Measurements from ENCODE around the gene CDK5RAP3. TPM values are rescaled to one million over a fixed set of nuclear protein-coding genes. Genes with fewer than 3 reads are reported as not detected.

Gene CDK5RAP3
- total RNA-seq, 2 experiments from 2014 or later: 170 to 175 TPM

DNA sequence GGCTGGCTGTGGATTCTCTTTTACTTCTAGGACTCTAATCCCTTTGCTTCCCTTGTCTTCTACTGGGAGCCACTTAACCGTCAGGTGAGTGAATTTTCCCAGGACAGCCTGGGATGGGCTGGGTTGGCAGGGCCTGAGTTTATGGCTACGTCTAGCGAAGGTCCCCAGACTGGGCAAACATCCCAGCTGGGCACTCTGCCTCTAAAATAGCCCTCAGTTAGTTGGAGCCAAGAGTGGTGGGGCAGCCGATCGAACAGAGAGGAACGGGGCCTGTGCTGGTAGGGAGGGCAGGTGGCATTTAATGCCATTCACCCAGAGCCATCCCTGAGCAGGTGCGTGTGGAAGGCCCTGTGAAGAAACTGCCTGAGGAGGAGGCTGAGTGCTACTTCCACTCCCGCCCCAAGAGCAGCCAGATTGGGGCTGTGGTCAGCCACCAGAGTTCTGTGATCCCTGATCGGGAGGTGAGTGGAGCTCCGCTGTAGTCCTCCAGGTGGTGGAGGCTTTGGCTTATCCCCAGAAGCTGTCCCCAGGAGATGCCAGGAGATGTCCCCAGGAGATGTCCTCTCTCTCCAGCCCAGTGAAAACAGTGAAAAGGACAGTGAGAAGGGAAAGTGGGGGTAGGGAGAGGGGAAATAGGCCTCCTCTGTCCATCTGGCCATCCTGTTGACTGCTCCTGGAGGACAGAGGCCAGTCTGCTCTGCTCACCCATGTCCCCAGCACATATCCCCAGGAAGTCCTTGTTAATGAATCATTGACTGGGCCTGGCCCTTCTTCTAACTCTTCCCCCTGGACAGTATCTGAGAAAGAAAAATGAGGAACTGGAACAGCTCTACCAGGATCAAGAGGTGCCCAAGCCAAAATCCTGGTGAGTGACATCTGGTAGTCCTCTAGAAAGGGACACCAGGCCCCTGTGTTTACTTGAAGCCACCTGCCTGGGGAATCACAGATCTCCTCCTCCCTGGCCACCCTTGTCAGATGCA, 25.1 kb upstream of the CDK5RAP3 start:
- CTCF ChIA-PET: interaction anchor here (0.6 to 6.7 kb wide), 10 partner anchors 7 to 1731 kb away, joined by 3 to 104 read pairs (median 8); partner anchors contain the start of gene CDK5RAP3
- POLR2A ChIA-PET: interaction anchor here (0.7 to 1.4 kb wide), 2 partner anchors 50 to 296 kb away, joined by 3 to 4 read pairs; partner anchors contain the start of genes KPNB1 and SP2

DNA sequence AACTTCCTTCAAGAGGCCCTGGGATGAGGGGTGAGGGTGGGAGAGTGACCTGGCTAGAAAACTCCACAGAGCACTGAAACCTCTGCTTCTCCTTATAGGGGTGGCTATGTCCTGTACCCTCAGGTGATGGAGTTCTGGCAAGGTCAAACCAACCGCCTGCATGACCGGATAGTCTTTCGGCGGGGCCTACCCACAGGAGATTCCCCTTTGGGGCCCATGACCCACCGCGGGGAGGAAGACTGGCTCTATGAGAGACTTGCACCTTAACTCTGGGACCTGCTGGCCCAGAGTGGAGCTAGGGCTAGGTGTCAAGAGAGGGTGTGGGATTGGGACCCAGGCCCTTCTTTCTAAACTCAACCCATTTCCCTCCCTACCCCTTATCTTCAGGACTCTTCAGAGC, 24.4 kb upstream of the CDK5RAP3 start:
- ChIA-PET POLR2A (interaction anchor here (0.7 to 1.4 kb wide), 2 partner anchors 24 to 51 kb away, joined by 3 to 6 read pairs; partner anchors contain the start of gene CDK5RAP3), CTCF (interaction anchor here (0.6 to 6.7 kb wide), 15 partner anchors 8 to 1731 kb away, joined by 3 to 104 read pairs (median 4); partner anchors contain the start of genes CDK5RAP3 and PRR15L)

DNA sequence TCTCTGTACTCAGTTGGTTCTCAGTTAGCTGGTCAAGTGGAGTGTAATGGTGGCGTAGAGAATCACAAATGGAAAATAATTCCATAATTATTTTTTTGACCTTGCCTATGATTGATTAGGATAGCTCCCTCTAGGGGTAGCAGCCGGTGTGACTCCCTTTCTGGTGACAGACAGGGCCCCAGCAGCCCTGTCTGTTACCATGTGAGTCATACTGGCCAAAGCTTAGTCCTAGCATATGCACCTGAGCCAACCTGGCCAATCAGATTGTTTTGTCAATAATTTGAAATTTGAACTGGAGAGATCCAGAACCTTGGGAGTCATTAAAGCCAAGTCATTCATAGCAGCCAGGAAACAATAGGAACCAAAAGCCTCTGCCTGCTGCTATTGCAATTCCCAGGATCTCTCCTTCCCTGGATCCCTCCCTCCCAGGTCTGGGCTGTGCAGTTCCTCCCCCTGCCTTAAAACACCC, 23.9 kb upstream of the CDK5RAP3 start:
- POLR2A ChIA-PET: interaction anchor here (0.7 to 1.4 kb wide), 2 partner anchors 24 to 51 kb away, joined by 3 to 6 read pairs; partner anchors contain the start of gene CDK5RAP3
- CTCF ChIA-PET: interaction anchor here (0.6 to 6.7 kb wide), 15 partner anchors 8 to 1730 kb away, joined by 3 to 104 read pairs (median 4); partner anchors contain the start of genes CDK5RAP3 and PRR15L

DNA sequence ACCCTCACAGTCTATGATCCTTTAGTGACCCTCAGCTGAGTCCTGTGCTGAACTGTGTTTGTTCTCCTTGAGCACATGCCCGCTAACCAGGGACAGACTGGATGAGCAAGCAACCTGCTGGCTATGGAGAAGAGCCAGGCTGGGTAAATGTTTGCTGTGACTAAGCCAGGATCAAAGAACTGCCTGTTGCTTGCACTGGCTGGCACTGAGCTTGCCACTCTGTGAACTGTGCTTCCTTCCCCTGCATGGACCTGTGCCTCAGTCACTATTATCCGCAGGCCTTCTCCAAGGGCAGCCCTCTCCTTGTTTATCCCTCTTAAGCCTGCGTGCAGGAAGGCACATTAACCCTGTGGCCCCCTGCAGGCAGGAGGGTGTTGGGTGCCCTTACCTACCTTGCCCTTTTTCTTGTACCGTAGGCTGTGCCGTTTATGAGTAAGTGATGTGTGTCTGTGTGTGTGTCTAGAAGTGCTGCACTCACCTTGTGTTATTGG, 22.2 kb upstream of the CDK5RAP3 start:
- POLR2A ChIA-PET: no interaction called here
- CTCF ChIA-PET: interaction anchor here (0.6 to 6.7 kb wide), 13 partner anchors 9 to 134 kb away, joined by 3 to 104 read pairs (median 5); partner anchors contain the start of genes CDK5RAP3, PRR15L, SCRN2 and SP2

DNA sequence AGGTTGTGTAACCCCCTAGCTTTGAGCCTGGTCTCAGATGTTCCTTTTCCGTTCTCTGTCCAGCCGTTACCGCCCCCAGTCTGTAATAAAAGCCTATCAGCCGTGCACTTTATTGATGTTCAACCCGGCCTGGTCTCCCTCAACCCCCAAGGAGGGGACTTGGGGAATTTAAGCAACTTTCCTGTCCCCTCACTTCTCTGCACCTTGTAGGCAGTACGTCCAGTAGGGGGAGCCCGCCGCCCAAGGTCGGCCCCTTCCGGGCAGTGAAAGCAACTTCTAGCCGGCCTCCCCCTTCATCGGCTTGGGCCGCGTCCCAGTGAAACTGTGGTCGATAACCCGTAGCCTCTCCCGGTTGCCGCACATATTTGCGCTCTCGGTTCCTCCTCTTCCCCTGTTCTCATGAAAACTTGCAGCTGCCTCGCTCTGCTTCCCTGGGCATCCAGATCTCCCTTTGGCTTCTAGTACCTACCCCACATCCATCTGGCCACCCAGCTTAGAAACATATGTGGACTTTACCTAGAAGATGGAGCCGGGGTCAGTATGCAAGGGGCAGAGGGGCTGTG, 21.6 kb upstream of the CDK5RAP3 start:
- ChIA-PET CTCF (interaction anchor here (0.6 to 6.7 kb wide), 16 partner anchors 8 to 134 kb away, joined by 3 to 104 read pairs (median 4); partner anchors contain the start of genes CDK5RAP3, PRR15L, SCRN2 and SP2), POLR2A (interaction anchor here (1.2 kb wide), 1 partner anchor 21 kb away, joined by 4 read pairs; the partner anchor contains the start of gene CDK5RAP3)

DNA sequence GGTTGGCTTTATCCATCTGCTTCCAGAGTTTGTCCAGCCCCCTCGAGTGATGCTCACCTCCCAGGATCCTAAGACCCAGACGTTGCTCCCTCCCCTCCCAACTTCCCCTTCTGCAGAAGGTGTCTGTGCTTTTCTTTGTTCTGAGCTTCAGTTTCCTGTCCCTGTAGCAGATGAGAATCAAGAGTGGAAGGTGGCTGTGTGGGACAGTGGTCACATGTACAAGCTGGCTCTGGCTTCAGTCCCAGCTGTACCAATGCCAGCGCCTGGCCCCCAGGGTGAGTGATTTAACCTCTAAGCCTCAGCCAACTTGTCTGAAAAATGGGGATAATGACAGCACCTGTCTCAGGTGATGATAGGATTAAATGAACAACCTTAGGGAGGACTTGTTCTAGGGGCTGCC, 21.0 kb upstream of the CDK5RAP3 start:
- ChIA-PET CTCF (interaction anchor here (0.8 to 6.7 kb wide), 12 partner anchors 7 to 109 kb away, joined by 3 to 104 read pairs (median 6); partner anchors contain the start of genes CDK5RAP3, PNPO, PRR15L and SCRN2), POLR2A (interaction anchor here (0.6 to 1.2 kb wide), 2 partner anchors 10 to 21 kb away, joined by 3 to 4 read pairs; partner anchors contain the start of gene CDK5RAP3)

DNA sequence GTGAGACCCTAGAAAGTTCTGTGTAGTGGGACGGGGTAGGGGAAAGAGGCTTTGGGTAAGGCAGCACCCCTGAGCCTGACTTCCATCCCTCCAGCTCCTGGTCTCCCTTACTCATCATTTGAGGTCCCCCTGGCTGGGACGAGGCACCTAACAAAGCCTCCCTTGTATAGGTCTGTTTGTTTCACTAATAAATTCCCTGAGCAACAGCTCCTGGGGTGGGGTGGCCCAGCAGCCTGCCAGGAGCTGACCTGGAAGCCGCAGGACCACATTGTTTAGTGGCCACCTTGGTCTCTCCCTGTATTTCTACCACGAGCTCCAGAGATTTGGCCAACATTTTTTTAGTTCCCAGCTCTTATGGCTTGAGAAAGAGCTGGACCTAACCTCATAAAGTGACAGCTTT, 20.5 kb upstream of the CDK5RAP3 start:
- ChIA-PET POLR2A (interaction anchor here (0.6 to 1.2 kb wide), 2 partner anchors 11 to 20 kb away, joined by 3 to 4 read pairs; partner anchors contain the start of gene CDK5RAP3), CTCF (interaction anchor here (0.8 to 6.7 kb wide), 9 partner anchors 9 to 109 kb away, joined by 3 to 104 read pairs (median 5); partner anchors contain the start of genes CDK5RAP3, PNPO, SCRN2 and SP2)

DNA sequence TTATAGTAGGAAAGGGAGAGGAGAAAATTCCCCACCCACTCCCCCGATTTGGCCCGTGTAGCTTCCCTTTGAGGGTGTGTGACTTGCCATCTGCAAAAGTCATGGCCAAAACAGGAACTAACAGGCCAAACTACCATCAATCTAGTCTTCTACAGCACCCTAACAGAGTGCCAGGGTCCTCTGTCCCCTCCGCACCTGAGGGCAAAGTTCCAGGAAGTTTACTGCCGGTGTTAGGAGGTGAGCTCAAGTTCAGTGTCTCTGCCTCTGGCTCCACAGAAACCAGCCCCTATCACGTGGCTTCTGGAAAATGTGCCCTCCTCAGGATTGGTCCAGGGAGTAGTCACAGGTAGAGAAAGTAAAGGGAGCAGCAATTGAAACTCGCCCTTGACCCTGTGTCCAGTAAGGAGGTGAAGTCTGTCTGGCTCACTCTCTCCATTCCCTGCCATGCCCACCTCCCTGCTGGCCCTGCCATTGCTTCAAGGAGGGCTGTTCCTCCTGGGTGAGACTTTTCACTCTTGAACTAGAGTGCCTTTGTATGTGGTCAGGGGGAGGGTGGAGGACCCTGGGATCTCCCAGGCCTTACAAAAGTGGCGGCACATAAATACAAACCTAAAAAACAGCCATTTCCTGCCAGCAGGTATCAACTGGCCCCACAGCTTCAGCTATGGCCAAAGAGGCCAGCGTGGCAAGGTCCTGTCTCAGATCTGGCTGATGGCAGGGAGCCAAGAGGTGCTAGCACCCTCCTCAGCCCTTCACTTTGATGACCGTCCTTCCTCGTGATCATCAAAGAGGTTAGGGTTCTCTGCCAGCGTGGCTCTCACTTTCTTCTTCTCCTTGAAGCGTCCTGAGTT, 18.5 kb upstream of the CDK5RAP3 start:
- ChIA-PET POLR2A (no interaction called here), CTCF (interaction anchor here (0.8 to 6.7 kb wide), 5 partner anchors 17 to 111 kb away, joined by 3 to 104 read pairs (median 4); partner anchors contain the start of genes CDK5RAP3 and SCRN2)

DNA sequence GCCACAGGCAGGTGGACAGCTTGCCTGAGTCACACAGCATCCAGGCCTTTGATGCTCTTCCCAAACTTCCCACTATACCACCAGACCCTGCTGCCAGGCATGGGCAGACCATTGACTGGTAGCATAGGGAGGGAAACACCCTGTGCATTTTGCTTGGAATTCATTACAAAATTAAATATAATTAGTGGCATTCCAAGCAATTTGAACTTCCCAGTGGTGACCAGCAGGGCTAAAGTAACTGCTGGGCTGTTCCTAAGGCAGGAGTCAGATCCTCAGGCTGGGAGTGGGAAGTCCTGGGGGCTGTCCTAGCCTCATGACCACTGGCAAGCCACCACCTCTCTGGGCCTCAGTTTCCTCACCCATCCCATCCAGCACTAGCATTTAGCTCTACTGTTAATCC, 17.0 kb upstream of the CDK5RAP3 start:
- ChIA-PET CTCF (interaction anchor here (2.8 kb wide), 1 partner anchor 9 kb away, joined by 10 read pairs; no protein-coding TSS in a partner anchor), POLR2A (no interaction called here)

DNA sequence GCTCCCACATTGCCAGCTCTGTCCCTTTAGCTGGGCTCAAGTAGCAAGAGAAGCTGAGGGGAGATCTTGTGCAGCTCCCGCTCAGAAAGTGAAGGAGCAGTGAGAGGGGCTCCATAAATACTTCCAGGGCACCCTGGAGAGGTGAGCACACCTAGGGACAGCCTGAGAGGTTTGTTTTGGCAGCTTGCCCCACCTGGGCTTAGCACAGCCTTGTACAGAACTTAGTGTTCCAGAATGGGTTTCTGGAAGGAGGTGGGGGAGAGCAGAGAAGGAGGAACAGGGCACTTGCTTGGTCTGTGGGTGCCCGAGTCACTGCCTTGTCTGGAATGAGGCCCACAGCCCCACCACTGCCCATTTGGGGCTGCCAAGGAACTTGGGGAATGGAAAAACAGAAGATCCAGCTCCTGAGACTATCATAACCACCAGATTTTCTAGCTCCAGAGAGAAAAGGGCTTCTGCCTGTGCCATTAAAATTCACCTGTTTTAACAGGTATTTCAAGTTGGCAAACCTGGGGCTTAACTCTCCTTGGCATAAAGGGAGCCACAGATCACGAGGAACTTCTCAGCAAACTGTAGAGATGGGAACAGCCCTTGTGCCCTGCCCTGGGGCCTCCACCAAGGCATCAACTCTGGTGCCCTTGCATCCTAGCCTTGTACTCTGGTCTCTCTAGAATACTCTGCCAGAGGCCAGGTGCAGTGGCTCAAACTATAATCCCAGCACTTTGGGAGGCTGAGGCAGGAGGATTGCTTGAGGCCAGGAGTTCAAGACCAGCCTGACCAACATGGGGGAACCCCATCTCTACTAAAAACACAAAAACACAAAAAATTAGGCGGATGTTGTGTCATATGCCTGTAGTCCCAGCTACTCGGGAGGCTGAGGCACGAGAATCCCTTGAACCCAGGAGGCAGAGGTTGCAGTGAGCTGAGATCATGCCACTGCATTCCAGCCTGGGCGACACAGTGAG, 15.1 kb upstream of the CDK5RAP3 start:
- ChIA-PET CTCF (interaction anchor here (1.4 to 2.8 kb wide), 4 partner anchors 9 to 16 kb away, joined by 4 to 10 read pairs (median 6); partner anchors contain the start of gene CDK5RAP3), POLR2A (no interaction called here)

DNA sequence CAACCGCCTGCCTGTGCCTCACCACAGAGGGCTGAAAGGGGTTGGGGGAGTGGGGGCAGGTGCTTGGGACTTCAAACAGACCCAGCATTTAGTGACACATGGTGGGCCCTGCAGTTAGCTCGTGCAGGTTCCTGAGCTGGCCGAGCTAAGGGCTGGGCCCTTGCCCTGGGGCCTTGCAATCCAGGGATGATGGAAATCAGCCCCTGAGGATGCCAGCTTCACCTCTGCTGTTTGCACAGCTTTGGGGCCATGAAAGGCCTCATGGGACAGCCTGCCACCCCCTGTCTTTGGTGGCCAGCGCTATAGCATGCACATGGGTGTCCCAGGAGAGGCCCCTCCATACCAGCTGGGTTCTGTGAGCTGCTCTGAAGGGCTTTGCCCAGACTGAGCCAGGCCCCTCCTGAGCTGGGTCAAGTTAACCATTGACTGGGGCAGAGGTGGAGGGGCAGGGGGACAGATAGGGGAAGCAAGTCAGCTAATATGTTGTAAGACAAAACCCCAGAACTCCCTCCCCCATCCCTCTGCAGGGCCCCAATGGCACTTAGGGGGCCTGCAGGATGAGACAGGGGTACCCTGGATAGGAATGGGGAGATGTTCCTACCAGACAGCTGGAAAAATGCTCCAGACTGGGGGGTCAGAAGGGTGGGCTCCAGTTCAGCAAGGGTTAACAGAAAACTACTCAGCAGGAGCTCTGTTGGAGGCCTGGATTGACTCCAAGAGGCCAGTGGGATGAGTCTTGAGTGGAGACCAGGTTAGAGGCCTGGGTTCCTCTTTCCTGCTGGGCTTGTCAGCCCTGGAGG, 13.9 kb upstream of the CDK5RAP3 start:
- ChIA-PET CTCF (interaction anchor here (1.7 to 1.8 kb wide), 2 partner anchors 8 to 10 kb away, joined by 6 to 7 read pairs; no protein-coding TSS in a partner anchor), POLR2A (no interaction called here)

DNA sequence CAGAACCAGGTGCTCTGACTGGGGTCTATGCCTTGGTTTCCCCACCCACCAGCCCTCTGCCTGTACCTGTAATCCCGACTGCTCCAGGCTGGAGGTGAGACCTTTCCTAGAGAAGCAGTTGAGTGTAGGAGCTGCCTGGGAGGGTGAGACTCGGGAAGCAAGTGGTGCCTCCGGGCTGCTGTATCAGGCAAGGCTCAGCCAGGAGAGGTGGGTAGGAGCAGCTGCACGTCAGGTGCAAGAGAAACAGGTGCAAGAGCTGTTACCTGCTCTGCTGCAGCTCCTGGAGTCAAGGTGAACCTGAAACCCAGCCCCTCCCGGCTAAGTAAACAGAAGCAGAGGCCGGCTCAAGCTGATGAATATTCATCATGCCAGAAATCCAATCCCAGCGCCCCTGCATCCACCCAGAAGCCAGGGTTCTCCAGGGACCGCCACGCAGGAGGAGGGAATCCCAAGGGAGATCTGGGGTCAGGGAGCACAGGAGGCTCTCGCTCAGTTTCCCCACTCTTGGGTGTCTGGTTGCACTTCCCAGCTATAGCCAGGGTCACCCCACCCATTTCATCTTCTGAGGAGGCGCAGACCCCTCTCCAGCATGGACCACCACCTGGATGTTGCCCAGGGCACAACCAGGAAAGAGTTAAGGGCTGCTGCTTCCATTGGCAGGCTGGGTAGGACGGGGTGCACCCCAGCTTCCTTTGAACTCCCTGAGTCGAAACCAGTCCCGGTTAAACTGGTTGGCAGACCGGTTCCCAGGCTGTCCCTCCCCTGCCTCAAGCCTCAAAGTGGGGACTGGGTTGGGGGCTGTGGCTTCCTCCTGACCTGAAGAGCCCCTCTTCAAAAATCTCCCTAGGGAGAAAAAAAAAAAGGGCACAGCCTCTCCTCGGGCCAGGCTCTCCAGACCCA, 13.1 kb upstream of the CDK5RAP3 start, which contains the start of gene PRR15L:
PRR15L (minus strand) TSS at position 293 of the 900 bp plus-strand sequence. CDS start 4,649 bp downstream, outside the sequence.
- CTCF ChIA-PET: interaction anchor here (0.8 to 1.8 kb wide), 3 partner anchors 9 to 13 kb away, joined by 3 to 7 read pairs (median 6); partner anchors contain the start of gene CDK5RAP3
- POLR2A ChIA-PET: no interaction called here

DNA sequence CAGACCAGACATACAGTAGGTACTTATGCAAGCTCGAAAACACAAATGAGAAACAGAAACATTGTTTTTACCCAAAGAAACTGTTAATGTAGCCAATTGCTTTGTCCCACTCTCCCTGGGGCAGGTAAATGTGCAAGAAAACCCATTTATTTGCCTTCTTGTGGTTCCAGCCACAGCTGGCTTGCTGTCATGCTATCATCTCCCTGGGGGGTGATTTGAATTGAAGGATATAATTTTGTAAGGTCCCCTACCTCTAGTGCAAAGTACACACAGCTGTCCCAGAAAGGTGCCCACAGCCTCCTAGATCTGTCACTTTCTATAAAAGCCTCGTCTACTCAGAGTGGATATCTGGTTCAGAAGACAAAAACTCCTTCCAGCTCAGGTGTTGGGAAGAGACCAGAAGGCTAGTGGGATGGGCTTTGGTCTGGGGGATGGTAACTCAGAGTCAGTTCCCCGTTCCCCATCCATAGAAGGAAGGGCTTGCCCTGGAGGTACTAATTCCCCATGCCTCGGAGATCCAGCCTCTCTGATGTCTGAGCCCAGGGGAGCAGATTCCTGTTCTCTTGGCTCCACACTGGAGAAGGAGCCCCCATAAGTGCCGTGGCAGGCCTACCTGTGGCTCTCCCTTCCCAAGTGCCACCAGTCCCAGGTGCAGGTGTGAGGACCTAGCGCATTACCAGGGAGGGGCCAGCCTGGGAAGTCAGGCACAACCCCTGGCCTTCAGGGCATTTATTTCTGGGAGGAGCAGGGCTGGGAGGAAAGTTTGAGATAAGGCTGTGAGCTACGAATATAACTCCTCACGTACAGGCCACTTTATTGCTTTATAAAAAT, 10.9 kb upstream of the CDK5RAP3 start:
- ChIA-PET CTCF (interaction anchor here (1.2 to 2.5 kb wide), 4 partner anchors 10 to 19 kb away, joined by 3 to 10 read pairs (median 4); partner anchors contain the start of gene CDK5RAP3), POLR2A (no interaction called here)

DNA sequence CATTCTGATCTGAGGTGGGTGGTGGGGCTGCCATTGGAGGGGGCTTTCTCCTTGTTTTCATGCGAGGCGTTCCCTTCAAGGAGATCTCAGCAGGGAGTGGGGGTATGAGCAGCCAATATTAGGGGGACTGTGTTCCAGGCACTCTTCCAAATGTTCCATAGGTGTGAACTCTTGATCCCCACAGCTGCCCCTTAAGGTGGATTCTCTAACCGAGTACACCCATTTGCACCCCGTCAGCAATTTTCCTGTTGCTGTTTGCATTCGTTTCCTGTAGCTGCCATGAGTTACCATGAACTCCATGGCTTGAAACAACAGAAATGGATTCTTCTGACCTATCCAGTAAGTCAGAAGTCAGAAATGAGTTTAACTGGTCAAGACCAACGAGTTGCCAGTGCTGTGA, 9.5 kb upstream of the CDK5RAP3 start:
- POLR2A ChIA-PET: no interaction called here

More for the DNA sequence above, 9.5 kb upstream of the CDK5RAP3 start:
- CTCF ChIA-PET: interaction anchor here (0.8 to 1.7 kb wide), 4 partner anchors 9 to 17 kb away, joined by 3 to 5 read pairs (median 4); partner anchors contain the start of gene CDK5RAP3
